Panc1 (cell line): ENCODE measurements around the gene EED.
A peak's percentile ranks its signal among the peaks of the same experiment; 100 is the strongest.

ENCODE experiments used
- POLR2AphosphoS5 ChIP-seq: IDR thresholded peaks from 2 replicates; pipeline ENCODE4 v1.6.1; 2012; ENCODE audit warnings: mild to moderate bottlenecking, low read depth, low read length, moderate library complexity
- TF ChIP-seq, protein P1 (sequence below): fragments of 450-650 bp; IDR thresholded peaks from 2 replicates; pipeline ENCODE4 v1.5.1; 2017; ENCODE audit warnings: mild to moderate bottlenecking

DNA sequence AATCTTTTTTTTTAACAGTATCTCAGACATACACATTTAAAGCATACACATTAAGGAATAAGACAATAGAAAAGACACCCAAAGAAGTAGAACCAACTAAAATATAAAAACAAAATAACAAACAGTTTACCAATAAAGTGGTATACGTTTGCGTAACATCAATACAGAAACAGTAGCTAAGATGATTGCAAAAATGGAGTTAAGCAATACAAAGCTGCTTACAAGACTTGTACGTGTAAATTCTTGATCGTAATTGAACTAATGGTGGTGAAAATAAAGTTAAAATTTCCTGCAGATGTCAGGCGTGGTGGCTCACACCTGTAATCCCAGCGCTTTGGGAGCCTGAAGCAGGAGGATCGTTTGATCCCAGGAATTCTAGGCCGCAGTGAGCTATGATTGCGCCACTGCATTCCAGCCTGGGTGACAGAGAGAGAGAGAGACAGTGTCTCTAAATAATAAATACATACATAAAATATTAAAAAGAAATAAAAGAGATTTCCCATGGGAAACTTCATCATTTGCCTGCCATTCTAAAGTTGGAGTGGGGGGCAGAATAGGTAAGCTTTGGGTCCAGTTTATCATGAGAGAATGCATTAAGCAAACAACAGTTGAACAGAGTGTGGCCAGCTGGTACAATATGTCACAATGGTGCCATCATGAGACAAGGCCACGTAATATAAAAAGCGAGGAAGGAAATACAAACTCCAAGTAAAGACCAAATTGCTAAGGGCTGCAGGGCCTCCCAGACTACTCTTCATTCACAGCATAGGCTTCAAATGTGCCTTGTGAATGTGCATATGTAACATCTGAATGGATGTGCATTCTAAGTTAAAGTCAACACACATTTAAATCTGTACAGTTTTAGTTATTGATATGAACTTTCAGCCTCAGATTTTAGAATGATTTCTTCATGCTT, 38.9 kb upstream of the EED start:
- TF ChIP-seq, protein P1, sequence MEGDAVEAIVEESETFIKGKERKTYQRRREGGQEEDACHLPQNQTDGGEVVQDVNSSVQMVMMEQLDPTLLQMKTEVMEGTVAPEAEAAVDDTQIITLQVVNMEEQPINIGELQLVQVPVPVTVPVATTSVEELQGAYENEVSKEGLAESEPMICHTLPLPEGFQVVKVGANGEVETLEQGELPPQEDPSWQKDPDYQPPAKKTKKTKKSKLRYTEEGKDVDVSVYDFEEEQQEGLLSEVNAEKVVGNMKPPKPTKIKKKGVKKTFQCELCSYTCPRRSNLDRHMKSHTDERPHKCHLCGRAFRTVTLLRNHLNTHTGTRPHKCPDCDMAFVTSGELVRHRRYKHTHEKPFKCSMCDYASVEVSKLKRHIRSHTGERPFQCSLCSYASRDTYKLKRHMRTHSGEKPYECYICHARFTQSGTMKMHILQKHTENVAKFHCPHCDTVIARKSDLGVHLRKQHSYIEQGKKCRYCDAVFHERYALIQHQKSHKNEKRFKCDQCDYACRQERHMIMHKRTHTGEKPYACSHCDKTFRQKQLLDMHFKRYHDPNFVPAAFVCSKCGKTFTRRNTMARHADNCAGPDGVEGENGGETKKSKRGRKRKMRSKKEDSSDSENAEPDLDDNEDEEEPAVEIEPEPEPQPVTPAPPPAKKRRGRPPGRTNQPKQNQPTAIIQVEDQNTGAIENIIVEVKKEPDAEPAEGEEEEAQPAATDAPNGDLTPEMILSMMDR, result peak; percentile 31; the same call in 1 of the 2 replicates
- no peak for TF ChIP-seq POLR2AphosphoS5
